Measurements from ENCODE around the gene HARBI1.

- TF ChIP-seq, protein P1, sequence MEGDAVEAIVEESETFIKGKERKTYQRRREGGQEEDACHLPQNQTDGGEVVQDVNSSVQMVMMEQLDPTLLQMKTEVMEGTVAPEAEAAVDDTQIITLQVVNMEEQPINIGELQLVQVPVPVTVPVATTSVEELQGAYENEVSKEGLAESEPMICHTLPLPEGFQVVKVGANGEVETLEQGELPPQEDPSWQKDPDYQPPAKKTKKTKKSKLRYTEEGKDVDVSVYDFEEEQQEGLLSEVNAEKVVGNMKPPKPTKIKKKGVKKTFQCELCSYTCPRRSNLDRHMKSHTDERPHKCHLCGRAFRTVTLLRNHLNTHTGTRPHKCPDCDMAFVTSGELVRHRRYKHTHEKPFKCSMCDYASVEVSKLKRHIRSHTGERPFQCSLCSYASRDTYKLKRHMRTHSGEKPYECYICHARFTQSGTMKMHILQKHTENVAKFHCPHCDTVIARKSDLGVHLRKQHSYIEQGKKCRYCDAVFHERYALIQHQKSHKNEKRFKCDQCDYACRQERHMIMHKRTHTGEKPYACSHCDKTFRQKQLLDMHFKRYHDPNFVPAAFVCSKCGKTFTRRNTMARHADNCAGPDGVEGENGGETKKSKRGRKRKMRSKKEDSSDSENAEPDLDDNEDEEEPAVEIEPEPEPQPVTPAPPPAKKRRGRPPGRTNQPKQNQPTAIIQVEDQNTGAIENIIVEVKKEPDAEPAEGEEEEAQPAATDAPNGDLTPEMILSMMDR (conservative IDR thresholded peaks at IDR 0.05 in 1 of 2, IDR thresholded peaks at IDR 0.05 in 1 of 2; ENCODE audit: extremely low read depth in 1 of 2, insufficient read depth in 1 of 2, low read depth in 1 of 2, low read length in 2 of 2) = no peak
- no peak for TF ChIP-seq EZH2 (IDR thresholded peaks at IDR 0.05; ENCODE audit: borderline replicate concordance, low read length)
Measured at GRCh38 chr11:46618837-46619236, 1.8 kb upstream of the HARBI1 start.
